HG03460 (cell line): ENCODE results near the gene BRD8.
"Not testable (repeated sequence)": the region's sequence is repeated elsewhere in the genome, so short reads cannot be mapped to it uniquely, and the experiment has no call there.

Experiments
- ATAC-seq: cut with Tn5 transposase; IDR thresholded peaks from one replicate; pipeline ENCODE4 v1.9.1; 2021; ENCODE audit not compliant: unreplicated experiment

Gene BRD8

GRCh38 chr5:138178516-138179276, at the start of gene BRD8, which contains the start of gene KIF20A:
TSS of gene BRD8 (minus strand) at chr5:138178630. CDS start at chr5:138178614, 16 bp downstream.
TSS of gene KIF20A (plus strand) at chr5:138179112. CDS start at chr5:138179681, 569 bp downstream.
- peak; percentile 83 for ATAC-seq

- no peak for ATAC-seq
Measured at GRCh38 chr5:138226910-138227309, 48.5 kb upstream of the BRD8 start.

GRCh38 chr5:138224712-138225111, 46.3 kb upstream of the BRD8 start:
- no peak for ATAC-seq

- ATAC-seq: no peak
Measured at GRCh38 chr5:138223532-138223931, 45.1 kb upstream of the BRD8 start.

GRCh38 chr5:138216799-138217198, 38.4 kb upstream of the BRD8 start:
- ATAC-seq: no peak

GRCh38 chr5:138213161-138214029, 35.0 kb upstream of the BRD8 start, which contains the start of gene CDC23:
TSS of gene CDC23 (minus strand) at chr5:138213323. CDS start at chr5:138213312, 11 bp downstream.
- ATAC-seq: peak; percentile 96

GRCh38 chr5:138212828-138213160, 34.4 kb upstream of the BRD8 start:
- peak; percentile 9 for ATAC-seq

- no peak for ATAC-seq
Measured at GRCh38 chr5:138210985-138211384, 32.6 kb upstream of the BRD8 start.

- ATAC-seq: not testable (repeated sequence)
Measured at GRCh38 chr5:138193859-138194258, 15.4 kb upstream of the BRD8 start.

GRCh38 chr5:138192826-138193225, 14.4 kb upstream of the BRD8 start:
- ATAC-seq: no peak

- ATAC-seq: no peak
Measured at GRCh38 chr5:138188626-138189025, 10.2 kb upstream of the BRD8 start.

GRCh38 chr5:138186002-138186447, 7.6 kb upstream of the BRD8 start:
- no peak for ATAC-seq

GRCh38 chr5:138182808-138183207, 4.4 kb upstream of the BRD8 start:
- no peak for ATAC-seq

- no peak for ATAC-seq
Measured at GRCh38 chr5:138180841-138181240, 2.4 kb upstream of the BRD8 start.

GRCh38 chr5:138180183-138180782, 1.9 kb upstream of the BRD8 start:
- no peak for ATAC-seq

- no peak for ATAC-seq
Measured at GRCh38 chr5:138179277-138179857, 937 bp upstream of the BRD8 start.

- ATAC-seq: no peak
Measured at GRCh38 chr5:138177941-138178515, 402 bp downstream of the BRD8 start.

- ATAC-seq: no peak
Measured at GRCh38 chr5:138170299-138170698, 8.1 kb downstream of the BRD8 start.

GRCh38 chr5:138169124-138169523, 9.3 kb downstream of the BRD8 start:
- no peak for ATAC-seq

- ATAC-seq: no peak
Measured at GRCh38 chr5:138163721-138164120, 14.7 kb downstream of the BRD8 start.

GRCh38 chr5:138160706-138161105, 17.7 kb downstream of the BRD8 start:
- no peak for ATAC-seq
